GM23248 (cell line): Measurements from ENCODE around the gene TPM4. TPM values are rescaled to one million over a fixed set of nuclear protein-coding genes. Genes with fewer than 3 reads are reported as not detected.

Source experiments
- DNase-seq: peaks from one replicate; pipeline ENCODE4 v3.0.0-alpha.2; 2015
- H2AFZ ChIP-seq: fragments of 200-600 bp; sonication (generic); 2 replicates; pipeline ENCODE4 v1.6.1; 2016; ENCODE audit warnings: antibody characterized with exemption
- H3F3A ChIP-seq: fragments of 200-600 bp; sonication (generic); 2 replicates; pipeline ENCODE4 v1.6.1; 2016; ENCODE audit warnings: mild to moderate bottlenecking, antibody characterized with exemption, mixed run types; ENCODE audit not compliant: insufficient read depth
- H3K27ac ChIP-seq: fragments of 200-600 bp; sonication (generic); 2 replicates; pipeline ENCODE4 v1.5.1; 2016; ENCODE audit warnings: mild to moderate bottlenecking
- H3K27me3 ChIP-seq: fragments of 200-600 bp; sonication (generic); replicated peaks from 2 replicates; pipeline ENCODE4 v1.6.1; 2016; ENCODE audit warnings: mild to moderate bottlenecking; ENCODE audit not compliant: insufficient read depth
- H3K36me3 ChIP-seq: fragments of 200-600 bp; sonication (generic); 2 replicates; pipeline ENCODE4 v1.6.1; 2016; ENCODE audit warnings: low read depth, mild to moderate bottlenecking
- H3K4me1 ChIP-seq: fragments of 200-600 bp; sonication (generic); 2 replicates; pipeline ENCODE4 v1.6.1; 2016; ENCODE audit warnings: mild to moderate bottlenecking; ENCODE audit not compliant: insufficient read depth
- H3K4me2 ChIP-seq: fragments of 200-600 bp; sonication (generic); one replicate; pipeline ENCODE4 v1.6.1; 2016; ENCODE audit warnings: mild to moderate bottlenecking; ENCODE audit not compliant: unreplicated experiment
- H3K4me3 ChIP-seq: fragments of 200-600 bp; sonication (generic); 2 replicates; pipeline ENCODE4 v1.5.1; 2016; ENCODE audit warnings: mild to moderate bottlenecking
- H3K79me2 ChIP-seq: fragments of 200-600 bp; sonication (generic); 2 replicates; pipeline ENCODE4 v1.6.1; 2016; ENCODE audit warnings: mild to moderate bottlenecking; ENCODE audit not compliant: insufficient read depth
- H3K9ac ChIP-seq: fragments of 200-600 bp; sonication (generic); 2 replicates; pipeline ENCODE4 v1.6.1; 2016; ENCODE audit warnings: mild to moderate bottlenecking
- H3K9me2 ChIP-seq: fragments of 200-600 bp; sonication (generic); 2 replicates; pipeline ENCODE4 v1.6.1; 2016; ENCODE audit warnings: mixed run types, mild to moderate bottlenecking, moderate library complexity; ENCODE audit not compliant: insufficient read depth
- H3K9me3 ChIP-seq: fragments of 200-600 bp; sonication (generic); one replicate; pipeline ENCODE4 v1.6.1; 2017; ENCODE audit warnings: low read depth
- H4K20me1 ChIP-seq: fragments of 200-600 bp; sonication (generic); 2 replicates; pipeline ENCODE4 v1.6.0; 2016; ENCODE audit not compliant: insufficient read depth
- EZH2 ChIP-seq: fragments of 200-600 bp; sonication (generic); IDR thresholded peaks from 2 replicates; pipeline ENCODE4 v1.6.1; 2018; ENCODE audit warnings: antibody characterized with exemption, mild to moderate bottlenecking; ENCODE audit not compliant: insufficient read depth, poor library complexity, severe bottlenecking
- EZH2phosphoT487 ChIP-seq: fragments of 200-600 bp; sonication (generic); IDR thresholded peaks from 2 replicates; pipeline ENCODE4 v1.6.1; 2018; ENCODE audit warnings: antibody characterized with exemption, moderate library complexity, mild to moderate bottlenecking, low read depth; ENCODE audit not compliant: insufficient read depth
- WGBS, 2 experiments: methylation state at CpG; one replicate each; pipeline ENCODE4 v1.1.6; 2015 to 2017; ENCODE audit warnings: low lambda C conversion rate in 2 of 2, low coverage in 1 of 2; ENCODE audit errors: missing lambda C conversion rate in 2 of 2; 5-methylcytosine and 5-hydroxymethylcytosine counted together
- in situ Hi-C: fragments of 300-500 bp; cut with MboI; formaldehyde crosslinking; loops from 2 replicates; pipeline ENCODE4 v1.15.0; 2020
- polyA plus RNA-seq: library from polyadenylated mRNA; unstranded; fragments of >200 nt; fragmentation: Nextera tagmentation; extraction: Ambion mirVana; gene quantifications from 2 replicates; pipeline ENCODE4 v1.2.1, GENCODE V29; 2016
- total RNA-seq: library from RNA; depleted of rRNA; stranded (reverse); fragments of >200 nt; shearing (Covaris generic); gene quantifications from 2 replicates; pipeline ENCODE4 v1.2.3, GENCODE V29; 2014; rRNA removed

Gene TPM4
- total and polyA plus RNA-seq, 2 experiments from 2014 or later: 1,408 to 1,469 TPM

DNA sequence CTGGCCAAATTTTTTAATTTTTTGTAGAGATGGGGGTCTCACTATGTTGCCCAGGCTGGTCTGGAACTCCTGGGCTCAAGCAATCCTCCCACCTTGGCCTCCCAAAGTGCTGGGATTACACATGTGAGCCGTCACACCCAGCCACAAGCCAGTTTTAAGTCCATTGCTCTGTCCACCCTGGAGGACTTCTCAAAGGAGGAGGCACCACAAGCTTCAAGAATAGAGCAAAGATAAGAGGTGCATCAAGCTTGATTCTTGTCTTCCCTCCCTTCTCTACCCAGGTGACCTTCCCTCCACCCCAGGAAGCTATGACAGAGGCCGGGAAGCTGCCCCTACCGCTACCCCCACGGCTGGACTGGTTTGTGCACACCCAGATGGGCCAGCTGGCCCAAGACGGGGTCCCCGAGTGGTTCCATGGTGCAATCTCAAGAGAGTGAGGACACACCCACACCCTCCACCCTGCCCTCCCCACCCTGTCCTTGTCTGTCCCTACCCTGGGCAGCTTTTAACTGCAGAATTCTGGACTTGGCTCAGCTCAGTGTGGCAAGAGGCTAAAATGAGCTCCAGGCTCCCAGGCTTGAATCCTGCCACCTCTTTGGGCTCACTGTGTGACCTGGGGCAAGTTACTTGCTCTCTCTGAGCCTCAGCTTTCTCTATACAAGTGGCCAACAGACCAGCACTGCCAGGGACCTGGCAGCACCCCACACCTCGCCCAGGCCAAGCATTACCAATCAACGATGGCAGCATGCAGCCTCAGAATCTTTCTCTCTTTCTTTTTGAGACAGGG, 72.3 kb downstream of the TPM4 start:
- Histone ChIP-seq H3K79me2 (no peaks in the 10 kb centered on the region), H3K27me3 (no peaks in the 10 kb centered on the region), H3K4me2 (no peak overlapping the region), H3K4me3 (no peak overlapping the region), H3K9me2 (no peaks in the 10 kb centered on the region), H3K4me1 (no peaks in the 10 kb centered on the region), H4K20me1 (no peaks in the 10 kb centered on the region), H3K9me3 (no peaks in the 10 kb centered on the region), H3K36me3 (no peaks in the 10 kb centered on the region), H3F3A (no peaks in the 10 kb centered on the region), H2AFZ (no peak overlapping the region), H3K9ac (no peak overlapping the region), H3K27ac (no peak overlapping the region)
- no peak for TF ChIP-seq EZH2
- TF ChIP-seq EZH2phosphoT487: no peak
- WGBS, 2 experiments: 59 to 62% methylated on average over 8 of the region's 8 CpGs
- in situ Hi-C loops: no loop called here
- DNase-seq: no peak

Other genes starting within 250 kb of the TPM4 start
- gene CYP4F2, start 178.4 kb upstream of the TPM4 start, total RNA-seq: not detected in 2 replicates
- gene CYP4F2, start 178.4 kb upstream of the TPM4 start, polyA plus RNA-seq: not detected in 2 replicates
- not detected in 2 replicates for gene CYP4F11, start 142.0 kb upstream of the TPM4 start, total RNA-seq
- not detected in 2 replicates for gene CYP4F11, start 142.0 kb upstream of the TPM4 start, polyA plus RNA-seq
- not detected in 2 replicates for gene OR10H4, start 127.5 kb upstream of the TPM4 start, total RNA-seq
- gene OR10H4, start 127.5 kb upstream of the TPM4 start, polyA plus RNA-seq: not detected in 2 replicates
- gene RAB8A, start 35.4 kb downstream of the TPM4 start, total RNA-seq: 29.5 and 42.6 TPM in 2 replicates
- gene RAB8A, start 35.4 kb downstream of the TPM4 start, polyA plus RNA-seq: 106 and 112 TPM in 2 replicates
- gene HSH2D, start 67.2 kb downstream of the TPM4 start, total RNA-seq: not detected in 2 replicates
- 0.13 TPM in 1 of 2 replicates, not detected in the other for gene HSH2D, start 67.2 kb downstream of the TPM4 start, polyA plus RNA-seq
- gene CIB3, start 97.0 kb downstream of the TPM4 start, total RNA-seq: not detected in 2 replicates
- gene CIB3, start 97.0 kb downstream of the TPM4 start, polyA plus RNA-seq: not detected in 2 replicates
- 114 and 120 TPM in 2 replicates for gene FAM32A, start 108.9 kb downstream of the TPM4 start, total RNA-seq
- gene FAM32A, start 108.9 kb downstream of the TPM4 start, polyA plus RNA-seq: 122 and 126 TPM in 2 replicates
- gene AP1M1, start 121.4 kb downstream of the TPM4 start, total RNA-seq: 86.6 and 90.0 TPM in 2 replicates
- gene AP1M1, start 121.4 kb downstream of the TPM4 start, polyA plus RNA-seq: 96.2 and 99.6 TPM in 2 replicates
- gene KLF2, start 248.3 kb downstream of the TPM4 start, total RNA-seq: 3.3 and 11.3 TPM in 2 replicates
- gene KLF2, start 248.3 kb downstream of the TPM4 start, polyA plus RNA-seq: 7.8 and 10.8 TPM in 2 replicates